ENCODE data around the gene ZPR1.

- no peak for TF ChIP-seq EP300 (conservative IDR thresholded peaks at IDR 0.05; ENCODE audit: poor library complexity, severe bottlenecking)
- TF ChIP-seq CTCF (IDR thresholded peaks at IDR 0.05; ENCODE audit: poor library complexity, severe bottlenecking) = no peak
Observed at GRCh38 chr11:116831790-116832349, 44.0 kb upstream of the ZPR1 start.
